Pancreas (tissue), 10 donors: Measurements from ENCODE around the gene CYP17A1. TPM values are rescaled to one million over a fixed set of nuclear protein-coding genes. Genes with fewer than 3 reads are reported as not detected.

Source experiments
- ATAC-seq, 4 donors: fragments of 200-7000 bp; cut with Tn5 transposase; one replicate each; pipeline versions ENCODE4 v1.8.0 to v1.9.1; 2020; ENCODE audit warnings: mild to moderate bottlenecking in 4 of 4, moderate library complexity in 4 of 4
- DNase-seq, 6 donors: peaks; one replicate each; pipeline ENCODE4 v3.0.0-alpha.2; 2020
- FAIRE-seq: peaks from 2 replicates; lab custom pipeline; 2012; peaks lifted over from hg19 to GRCh38; lab: Jason Lieb, UNC
- H3K27ac ChIP-seq, 4 donors: fragments of 200-600 bp; sonication (generic); 1 replicate in 3 of 4; 2 replicates in 1 of 4; pipeline versions ENCODE4 v1.5.0 to v1.8.0; 2020
- H3K27me3 ChIP-seq, 4 donors: fragments of 200-600 bp; one replicate each; pipeline ENCODE4 v1.8.0; 2021
- H3K36me3 ChIP-seq, 3 donors: fragments of 200-600 bp; sonication (generic) in 1 of 3; one replicate each; pipeline versions ENCODE4 v1.5.0 to v1.8.0; 2020 to 2021
- H3K4me1 ChIP-seq, 3 donors: fragments of 200-600 bp; one replicate each; pipeline ENCODE4 v1.8.0; 2021
- H3K4me3 ChIP-seq, 4 donors: fragments of 200-600 bp; sonication (generic) in 2 of 4; one replicate each; pipeline versions ENCODE4 v1.5.0 to v1.8.0; 2020 to 2021
- H3K9me3 ChIP-seq, 4 donors: fragments of 200-600 bp; one replicate each; pipeline ENCODE4 v1.8.0; 2021
- CTCF ChIP-seq, 4 donors: fragments of 200-600 bp; sonication (generic) in 3 of 4; IDR thresholded peaks; one replicate each; pipeline versions ENCODE4 v1.5.0 to v1.8.0; 2021; ENCODE audit warnings: antibody characterized with exemption in 4 of 4
- WGBS, 2 donors: extraction: QIAGEN DNeasy Blood & Tissue Kit; methylation state at CpG; one replicate each; pipeline ENCODE4 v1.1.7; 2013; 5-methylcytosine and 5-hydroxymethylcytosine counted together
- intact Hi-C, 3 donors: fragments of 100-400 bp; cut with DNase I; formaldehyde crosslinking; loops; one replicate each; pipeline versions ENCODE4 v1.11.1 to v1.14.2; 2022
- polyA plus RNA-seq, 2 donors: library from polyadenylated mRNA; stranded (reverse); fragments of 200-250 nt; gene quantifications; one replicate each; pipeline ENCODE4 v1.2.3, GENCODE V29; 2013
- total RNA-seq, 6 donors: library from RNA; stranded (reverse); fragmentation: NEBNext Ultra II Directional in 4 of 6; extraction: Animal tissue kit (Norgen Biotek cat#: 25700) in 4 of 6; gene quantifications; one replicate each; pipeline versions ENCODE4 v1.2.1 to v1.2.4, GENCODE V29; 2021 to 2023
- donor health status: healthy with polysubstance abuse.
- donor health status: DM: no; HTN: no; CAD: no; lungs with moderate emphysema.
- donor health status: DM: no; HTN: no; CAD: no.
- donor health status: control.
- donor health status: control.
- donor health status: Bipolar disorder and iron deficiency.
- donor health status: DM: yes; HTN: yes; CAD: no.
- donor health status: DM: no; HTN: no; CAD: no.
- donor health status: DM: no; HTN: no; CAD: no.
- donor health status: DM: yes; HTN: yes; CAD: no.

The CYP17A1 gene
- total and polyA plus RNA-seq, 8 donors: 0.11 to 6.4 (median 0.35) TPM; not detected in 1

- peak; percentile 78 to 86 (median 80) for TF ChIP-seq CTCF (IDR thresholded peaks at IDR 0.05)
- FAIRE-seq: no peak
- no peak overlapping the region for H3K27ac ChIP-seq
- no peaks in the 10 kb centered on the region for H3K9me3 ChIP-seq
- WGBS, 2 donors: 60 to 63% methylated on average over 11 of the region's 11 CpGs
- no peak overlapping the region for H3K4me3 ChIP-seq
- DNase-seq: peak; percentile 54 to 82 (median 70)
- intact Hi-C loops: loop anchor here in 1 of 3 donors (10.0 kb wide), 1 partner anchor 240 kb away; no protein-coding TSS in a partner anchor
- peaks cover 0 to 5% (median 0%) of the 10 kb centered on the region in 3 donors for H3K4me1 ChIP-seq
- ATAC-seq: peak; percentile 87 to 94 (median 91)
- H3K27me3 ChIP-seq: no peaks in the 10 kb centered on the region
- no peaks in the 10 kb centered on the region for H3K36me3 ChIP-seq
Measured at GRCh38 chr10:102835007-102835482, 2.2 kb downstream of the CYP17A1 start.

GRCh38 chr10:102834143-102834542 is 3.1 kb downstream of the CYP17A1 start:
- Histone ChIP-seq H3K27me3 (no peaks in the 10 kb centered on the region), H3K4me3 (no peak overlapping the region), H3K9me3 (no peaks in the 10 kb centered on the region), H3K27ac (no peak overlapping the region), H3K36me3 (no peaks in the 10 kb centered on the region), H3K4me1 (peaks cover 0 to 5% (median 0%) of the 10 kb centered on the region in 3 donors)
- WGBS, 2 donors: 50 to 55% methylated on average over 9 of the region's 9 CpGs
- no peak for FAIRE-seq
- no peak for ATAC-seq
- TF ChIP-seq CTCF (IDR thresholded peaks at IDR 0.05): no peak
- intact Hi-C loops: loop anchor here in 2 of 3 donors (5.0 to 10.0 kb wide), 2 partner anchors 68 to 241 kb away; no protein-coding TSS in a partner anchor
- DNase-seq: no peak

GRCh38 chr10:102832987-102833386 is 4.2 kb downstream of the CYP17A1 start:
- intact Hi-C loops: loop anchor here in 2 of 3 donors (2.0 to 10.0 kb wide), 3 partner anchors 69 to 242 kb away; no protein-coding TSS in a partner anchor

GRCh38 chr10:102832248-102832647 is 5.0 kb downstream of the CYP17A1 start:
- peaks cover 0 to under 1% (median 0%) of the 10 kb centered on the region in 3 donors for H3K4me1 ChIP-seq
- no peak overlapping the region for H3K4me3 ChIP-seq
- no peak for ATAC-seq
- no peaks in the 10 kb centered on the region for H3K36me3 ChIP-seq
- intact Hi-C loops: loop anchor here in 2 of 3 donors (2.0 to 10.0 kb wide), 3 partner anchors 70 to 243 kb away; no protein-coding TSS in a partner anchor
- no peak for FAIRE-seq
- 70 to 84% methylated on average over 14 of the region's 14 CpGs for WGBS, 2 donors
- H3K27me3 ChIP-seq: no peaks in the 10 kb centered on the region
- H3K9me3 ChIP-seq: no peaks in the 10 kb centered on the region
- no peak overlapping the region for H3K27ac ChIP-seq
- DNase-seq: no peak
- TF ChIP-seq CTCF (IDR thresholded peaks at IDR 0.05): no peak

More at GRCh38 chr10:102832987-102833386, 4.2 kb downstream of the CYP17A1 start:
- DNase-seq (no peak), FAIRE-seq (no peak), ATAC-seq (no peak)
- Histone ChIP-seq H3K27me3 (no peaks in the 10 kb centered on the region), H3K36me3 (no peaks in the 10 kb centered on the region), H3K27ac (no peak overlapping the region), H3K4me1 (peaks cover 0 to 5% (median 0%) of the 10 kb centered on the region in 3 donors), H3K4me3 (no peak overlapping the region), H3K9me3 (no peaks in the 10 kb centered on the region)
- TF ChIP-seq CTCF (IDR thresholded peaks at IDR 0.05): no peak
- 69 to 83% methylated on average over 4 of the region's 4 CpGs for WGBS, 2 donors
